Measurements from ENCODE around the gene PROK1.
"Not testable (repeated sequence)": the region's sequence is repeated elsewhere in the genome, so short reads cannot be mapped to it uniquely, and the experiment has no call there.

PROK1 gene

GRCh38 chr1:110450929-110451328, at the start of gene PROK1:
Gene PROK1 (plus strand): TSS chr1:110451149. CDS start chr1:110451217, 68 bp downstream.
- DNase-seq (ENCODE audit: insufficient read length, low spot score), result no peak
- TF ChIP-seq CTCF (IDR thresholded peaks at IDR 0.05; ENCODE audit: insufficient read depth, missing control alignments), result no peak
- FAIRE-seq, result no peak

GRCh38 chr1:110403805-110404204, 47.1 kb upstream of the PROK1 start:
- TF ChIP-seq CTCF (IDR thresholded peaks at IDR 0.05; ENCODE audit: insufficient read depth, missing control alignments), result no peak
- FAIRE-seq (no peak), DNase-seq (ENCODE audit: insufficient read length, low spot score) (no peak)

GRCh38 chr1:110404401-110404800, 46.5 kb upstream of the PROK1 start:
- FAIRE-seq, result no peak
- no peak for DNase-seq (ENCODE audit: insufficient read length, low spot score)
- no peak for TF ChIP-seq CTCF (IDR thresholded peaks at IDR 0.05; ENCODE audit: insufficient read depth, missing control alignments)

GRCh38 chr1:110406407-110406806, 44.5 kb upstream of the PROK1 start:
- FAIRE-seq; DNase-seq (ENCODE audit: insufficient read length, low spot score): not testable (repeated sequence)

GRCh38 chr1:110407260-110408210, 43.4 kb upstream of the PROK1 start, which contains the start of gene LAMTOR5:
Gene LAMTOR5 (minus strand): TSS chr1:110407694. CDS start chr1:110407620, 74 bp downstream.
- no peak for TF ChIP-seq CTCF (IDR thresholded peaks at IDR 0.05; ENCODE audit: insufficient read depth, missing control alignments)
- FAIRE-seq (no peak), DNase-seq (ENCODE audit: insufficient read length, low spot score) (peak; percentile 81)

- no peak for TF ChIP-seq CTCF (IDR thresholded peaks at IDR 0.05; ENCODE audit: insufficient read depth, missing control alignments)
- DNase-seq (ENCODE audit: insufficient read length, low spot score) (no peak), FAIRE-seq (no peak)
Measured at GRCh38 chr1:110408488-110408887, 42.5 kb upstream of the PROK1 start.

- TF ChIP-seq CTCF (IDR thresholded peaks at IDR 0.05; ENCODE audit: insufficient read depth, missing control alignments), result no peak
- DNase-seq (ENCODE audit: insufficient read length, low spot score) (no peak), FAIRE-seq (no peak)
Measured at GRCh38 chr1:110409316-110409715, 41.6 kb upstream of the PROK1 start.
